PC-3 (cell line): ENCODE data around the gene VTCN1. TPM values are rescaled to one million over a fixed set of nuclear protein-coding genes. Genes with fewer than 3 reads are reported as not detected.

ENCODE experiments used
- ATAC-seq: fragments of 200-7000 bp; cut with Tn5 transposase; 2 replicates; pipeline ENCODE4 v1.9.1; 2020; ENCODE audit warnings: mild to moderate bottlenecking, moderate library complexity
- BruUV-seq: library from RNA; stranded (reverse); fragments of 400-500 nt; replicated peaks from 2 replicates; lab custom pipeline; 2021; lab: Mats Ljungman, UMichigan
- CTCF ChIA-PET: fragments of 300-600 bp; sonication (Branson Sonifier 250); formaldehyde crosslinking; loops from one replicate; lab custom pipeline; 2022; ENCODE audit warnings: antibody characterized with exemption; lab: Charles Lee
- POLR2A ChIA-PET: fragments of 300-600 bp; sonication (Branson Sonifier 250); formaldehyde crosslinking; loops from one replicate; lab custom pipeline; 2022; ENCODE audit warnings: antibody characterized with exemption; ENCODE audit not compliant: unreplicated experiment; lab: Charles Lee
- DNase-seq: peaks from one replicate; pipeline ENCODE4 v3.0.0-alpha.2; 2015
- H2AFZ ChIP-seq: fragments of 300-600 bp; sonication (generic); 2 replicates; pipeline ENCODE4 v1.6.0; 2016; ENCODE audit warnings: antibody characterized with exemption, low read length
- H3F3A ChIP-seq: fragments of 300-600 bp; sonication (generic); one replicate; pipeline ENCODE4 v1.6.0; 2017; ENCODE audit warnings: antibody characterized with exemption, low read length, control low read depth, mild to moderate bottlenecking; ENCODE audit not compliant: unreplicated experiment
- H3K27ac ChIP-seq: fragments of 300-600 bp; sonication (generic); 2 replicates; pipeline ENCODE4 v1.5.1; 2016; ENCODE audit warnings: mild to moderate bottlenecking, low read length
- H3K27me3 ChIP-seq: fragments of 300-600 bp; sonication (generic); 2 replicates; pipeline ENCODE4 v1.6.1; 2016; ENCODE audit warnings: low read length, mixed read lengths
- H3K36me3 ChIP-seq: fragments of 300-600 bp; sonication (generic); 2 replicates; pipeline ENCODE4 v1.6.1; 2016; ENCODE audit warnings: low read depth, mixed run types, low read length, mixed read lengths
- H3K4me1 ChIP-seq: fragments of 300-600 bp; sonication (generic); 2 replicates; pipeline ENCODE4 v1.5.1; 2016; ENCODE audit warnings: low read length; ENCODE audit not compliant: insufficient read depth
- H3K4me2 ChIP-seq: fragments of 300-600 bp; sonication (generic); 2 replicates; pipeline ENCODE4 v1.6.0; 2016; ENCODE audit warnings: low read length
- H3K4me3 ChIP-seq: fragments of 300-600 bp; sonication (generic); 2 replicates; pipeline ENCODE4 v1.5.1; 2016; ENCODE audit warnings: mild to moderate bottlenecking, low read length, mixed read lengths
- H3K79me2 ChIP-seq: fragments of 300-600 bp; sonication (generic); 2 replicates; pipeline ENCODE4 v1.6.1; 2017; ENCODE audit warnings: low read length, mixed read lengths
- H3K9ac ChIP-seq: fragments of 300-600 bp; sonication (generic); 2 replicates; pipeline ENCODE4 v1.6.0; 2016; ENCODE audit warnings: mild to moderate bottlenecking, low read length
- H3K9me2 ChIP-seq: fragments of 300-600 bp; sonication (generic); replicated peaks from 2 replicates; pipeline ENCODE4 v1.6.1; 2016; ENCODE audit warnings: mixed run types, low read length, mixed read lengths
- H3K9me3 ChIP-seq: fragments of 300-600 bp; sonication (generic); 2 replicates; pipeline ENCODE4 v1.6.1; 2016; ENCODE audit warnings: low read length, mixed read lengths
- H4K20me1 ChIP-seq: fragments of 300-600 bp; sonication (generic); 2 replicates; pipeline ENCODE4 v1.6.1; 2016; ENCODE audit warnings: low read length, mixed read lengths
- CTCF ChIP-seq: fragments of 300-600 bp; sonication (generic); conservative IDR thresholded peaks from 2 replicates; pipeline ENCODE4 v1.5.1; 2017; ENCODE audit warnings: antibody characterized with exemption, low read depth, mild to moderate bottlenecking, low read length
- EZH2 ChIP-seq: fragments of 300-600 bp; sonication (generic); IDR thresholded peaks from one replicate; pipeline ENCODE4 v1.6.1; 2017; ENCODE audit warnings: antibody characterized with exemption, mild to moderate bottlenecking, low read length; ENCODE audit not compliant: unreplicated experiment
- EZH2phosphoT487 ChIP-seq: fragments of 300-600 bp; sonication (generic); IDR thresholded peaks from 2 replicates; pipeline ENCODE4 v1.6.1; 2018; ENCODE audit warnings: mild to moderate bottlenecking, antibody characterized with exemption, low read length, borderline replicate concordance
- intact Hi-C: fragments of 100-400 bp; cut with micrococcal nuclease; formaldehyde crosslinking; loops from 2 replicates; pipeline ENCODE4 v1.9.0; 2023
- total RNA-seq: library from RNA; depleted of rRNA; stranded (reverse); fragments of >200 nt; gene quantifications from 2 replicates; pipeline ENCODE4 v1.2.3, GENCODE V29; 2014

The VTCN1 gene
- total RNA-seq, 1 experiment from 2014 or later: not detected

GRCh38 chr1:117239467-117239866, 28.7 kb upstream of the VTCN1 start:
- Histone ChIP-seq H3F3A (no peaks in the 10 kb centered on the region), H3K9me2 (no peaks in the 10 kb centered on the region), H3K9me3 (no peaks in the 10 kb centered on the region), H3K4me3 (no peak overlapping the region), H3K27me3 (peaks cover 8% of the 10 kb centered on the region; the same call in 1 of the 2 replicates), H4K20me1 (no peaks in the 10 kb centered on the region), H3K9ac (no peak overlapping the region), H2AFZ (no peak overlapping the region), H3K79me2 (no peaks in the 10 kb centered on the region), H3K27ac (no peak overlapping the region), H3K36me3 (no peaks in the 10 kb centered on the region), H3K4me1 (0 out of 2 replicates have a peak, but pooled peaks cover 4% of the 10 kb centered on the region), H3K4me2 (no peak overlapping the region)
- intact Hi-C loops: no loop called here
- ChIA-PET CTCF (interaction anchor here (0.6 kb wide), 1 partner anchor 1262 kb away, joined by 3 read pairs; no protein-coding TSS in a partner anchor), POLR2A (no interaction called here)
- BruUV-seq: no TSS peak
- DNase-seq (no peak), ATAC-seq (no peak)
- TF ChIP-seq EZH2 (no peak), EZH2phosphoT487 (no peak), CTCF (no peak)

GRCh38 chr1:117237726-117238381, 27.1 kb upstream of the VTCN1 start:
- Histone ChIP-seq H3K9me2 (no peaks in the 10 kb centered on the region), H3K79me2 (no peaks in the 10 kb centered on the region), H3K4me1 (0 out of 2 replicates have a peak, but pooled peaks cover 4% of the 10 kb centered on the region), H3K27ac (no peak overlapping the region), H3K4me3 (no peak overlapping the region), H3K9me3 (no peaks in the 10 kb centered on the region), H2AFZ (no peak overlapping the region), H3K4me2 (no peak overlapping the region), H4K20me1 (no peaks in the 10 kb centered on the region), H3K36me3 (no peaks in the 10 kb centered on the region), H3F3A (no peaks in the 10 kb centered on the region), H3K27me3 (no peaks in the 10 kb centered on the region), H3K9ac (no peak overlapping the region)
- CTCF ChIA-PET: no interaction called here
- ATAC-seq (no peak), DNase-seq (peak; percentile 15)
- no TSS peak for BruUV-seq
- POLR2A ChIA-PET: no interaction called here
- TF ChIP-seq CTCF (no peak), EZH2phosphoT487 (no peak)
- intact Hi-C loops: no loop called here

- no peaks in the 10 kb centered on the region for H3K36me3 ChIP-seq
- CTCF ChIA-PET: no interaction called here
- TF ChIP-seq EZH2phosphoT487 (no peak), EZH2 (no peak)
- no peak overlapping the region for H3K4me3 ChIP-seq
- H3K9me3 ChIP-seq: no peaks in the 10 kb centered on the region
- POLR2A ChIA-PET: no interaction called here
- H3F3A ChIP-seq: no peaks in the 10 kb centered on the region
- ATAC-seq (no peak), DNase-seq (no peak)
- H3K27ac ChIP-seq: no peak overlapping the region
- no peak overlapping the region for H3K9ac ChIP-seq
- H3K4me2 ChIP-seq: no peak overlapping the region
- intact Hi-C loops: no loop called here
- H3K27me3 ChIP-seq: no peaks in the 10 kb centered on the region
- no peak overlapping the region for H2AFZ ChIP-seq
- no peaks in the 10 kb centered on the region for H3K79me2 ChIP-seq
- H3K4me1 ChIP-seq: 0 out of 2 replicates have a peak, but pooled peaks cover 4% of the 10 kb centered on the region
- no peaks in the 10 kb centered on the region for H4K20me1 ChIP-seq
- H3K9me2 ChIP-seq: no peaks in the 10 kb centered on the region
- no TSS peak for BruUV-seq
Measured at GRCh38 chr1:117235863-117236465, 25.2 kb upstream of the VTCN1 start.
